Esophagus muscularis mucosa (tissue), 4 donors: ENCODE measurements around the gene PCDHGA4. TPM values are rescaled to one million over a fixed set of nuclear protein-coding genes. Genes with fewer than 3 reads are reported as not detected.
A peak's percentile ranks its signal among the peaks of the same experiment; 100 is the strongest.
"Not testable (repeated sequence)": the region's sequence is repeated elsewhere in the genome, so short reads cannot be mapped to it uniquely, and the experiment has no call there.

Experiments used
- DNase-seq: peaks from one replicate; pipeline ENCODE4 v3.0.0-alpha.2; 2017; ENCODE audit errors: extremely low spot score
- H3K27ac ChIP-seq, 4 donors: fragments of 200-600 bp; sonication (generic); replicated peaks in 1 of 4; 1 replicate in 3 of 4; 2 replicates in 1 of 4; pipeline ENCODE4 v1.5.1; 2016 to 2019; ENCODE audit warnings: mild to moderate bottlenecking in 1 of 4
- H3K27me3 ChIP-seq, 4 donors: fragments of 200-600 bp; sonication (generic); one replicate each; pipeline versions ENCODE4 v1.5.1 to v1.6.0; 2016 to 2019
- H3K36me3 ChIP-seq, 4 donors: fragments of 200-600 bp; sonication (generic); one replicate each; pipeline ENCODE4 v1.5.1; 2016 to 2019
- H3K4me1 ChIP-seq, 4 donors: fragments of 200-600 bp; sonication (generic); one replicate each; pipeline ENCODE4 v1.5.1; 2016 to 2019
- H3K4me3 ChIP-seq, 4 donors: fragments of 200-600 bp; sonication (generic); 1 replicate in 2 of 4; 2 replicates in 2 of 4; pipeline ENCODE4 v1.5.1; 2016 to 2019; ENCODE audit warnings: mild to moderate bottlenecking in 4 of 4, moderate library complexity in 1 of 4
- H3K9me3 ChIP-seq, 4 donors: fragments of 200-600 bp; sonication (generic); 1 replicate in 3 of 4; 2 replicates in 1 of 4; pipeline ENCODE4 v1.5.1; 2016 to 2019
- CTCF ChIP-seq, 3 experiments: fragments of 200-600 bp in 2 of 3; fragments of 450-650 bp in 1 of 3; sonication (generic) in 2 of 3; IDR thresholded peaks; one replicate each; pipeline ENCODE4 v1.5.1; 2017 to 2019; ENCODE audit warnings: antibody characterized with exemption in 3 of 3, mild to moderate bottlenecking in 2 of 3, moderate library complexity in 1 of 3
- EP300 ChIP-seq: sonication (generic); formaldehyde crosslinking; IDR thresholded peaks from one replicate; pipeline ENCODE4 v1.6.1; 2017; ENCODE audit warnings: antibody characterized with exemption
- POLR2A ChIP-seq: fragments of 450-650 bp; IDR thresholded peaks from one replicate; pipeline ENCODE4 v1.6.1; 2017; ENCODE audit warnings: antibody characterized with exemption, moderate library complexity, mild to moderate bottlenecking, low read depth
- POLR2AphosphoS5 ChIP-seq, 2 donors: sonication (generic); formaldehyde crosslinking; IDR thresholded peaks; one replicate each; pipeline ENCODE4 v1.6.1; 2017; ENCODE audit warnings: antibody characterized with exemption in 2 of 2
- WGBS: methylation state at CpG from one replicate; pipeline ENCODE4 v1.1.5; 2018; 5-methylcytosine and 5-hydroxymethylcytosine counted together
- intact Hi-C: fragments of 100-400 bp; cut with DNase I; formaldehyde crosslinking; loops from one replicate; pipeline ENCODE4 v1.15.1; 2023
- total RNA-seq, 4 donors: library from RNA; depleted of rRNA; stranded (reverse); fragments of >200 nt; gene quantifications; one replicate each; pipeline versions ENCODE4 v1.1.0 to v1.2.1, GENCODE V29; 2016

The PCDHGA4 gene
- total RNA-seq, 4 donors from 2014 or later: 3.6 to 7.9 (median 4.6) TPM

- no peak overlapping the region for H3K27ac ChIP-seq
- H3K9me3 ChIP-seq: peaks cover 0 to 100% (median 84%) of the 10 kb centered on the region in 4 donors
- intact Hi-C loops: no loop called here
- no peak for TF ChIP-seq POLR2AphosphoS5 (IDR thresholded peaks at IDR 0.05)
- no peak for TF ChIP-seq CTCF (IDR thresholded peaks at IDR 0.05)
- no peak for TF ChIP-seq POLR2A
- TF ChIP-seq EP300: no peak
- 47% methylated on average over 1 of the region's 1 CpG for WGBS
- peaks cover 0 to 67% (median 0%) of the 10 kb centered on the region in 4 donors for H3K27me3 ChIP-seq
- H3K4me3 ChIP-seq: no peak overlapping the region
- H3K36me3 ChIP-seq: no peaks in the 10 kb centered on the region
- no peaks in the 10 kb centered on the region for H3K4me1 ChIP-seq
- no peak for DNase-seq
Observed at GRCh38 chr5:141342773-141343172, 12.0 kb upstream of the PCDHGA4 start.

- DNase-seq: no peak
- Histone ChIP-seq H3K4me3 (peak within 1 kb of the TSS; percentile 26 to 30 (median 29)), H3K4me1 (no peaks in the 10 kb centered on the region), H3K27me3 (peaks cover 0 to 60% (median 0%) of the 10 kb centered on the region in 4 donors), H3K27ac (no peak within 1 kb of the TSS), H3K9me3 (peaks cover 0 to 100% (median 81%) of the 10 kb centered on the region in 4 donors), H3K36me3 (no peaks in the 10 kb centered on the region)
- WGBS: 28% methylated on average over 9 of the region's 9 CpGs
- TF ChIP-seq CTCF (IDR thresholded peaks at IDR 0.05): peak in 1 of 3 experiments; percentile 15
- no peak for TF ChIP-seq EP300
- TF ChIP-seq POLR2A: no peak
- no peak for TF ChIP-seq POLR2AphosphoS5 (IDR thresholded peaks at IDR 0.05)
- intact Hi-C loops: no loop called here
Observed at GRCh38 chr5:141343242-141343952, 11.4 kb upstream of the PCDHGA4 start, which contains the start of gene PCDHGA3. Gene PCDHGA3, plus strand, starts transcription at chr5:141343829. Its CDS starts 205 bp downstream, at chr5:141344034.

- intact Hi-C loops: no loop called here
- no peaks in the 10 kb centered on the region for H3K4me1 ChIP-seq
- 23% methylated on average over 31 of the region's 31 CpGs for WGBS
- H3K9me3 ChIP-seq: peaks cover 0 to 98% (median 81%) of the 10 kb centered on the region in 4 donors
- H3K36me3 ChIP-seq: no peaks in the 10 kb centered on the region
- TF ChIP-seq CTCF (IDR thresholded peaks at IDR 0.05) (no peak), POLR2A (no peak), EP300 (no peak), POLR2AphosphoS5 (IDR thresholded peaks at IDR 0.05) (no peak)
- H3K4me3 ChIP-seq: peak overlapping the region; percentile 26 to 30 (median 29)
- H3K27ac ChIP-seq: no peak overlapping the region
- DNase-seq: no peak
- peaks cover 0 to 54% (median 0%) of the 10 kb centered on the region in 4 donors for H3K27me3 ChIP-seq
Observed at GRCh38 chr5:141343953-141344463, 10.8 kb upstream of the PCDHGA4 start.

- Histone ChIP-seq H3K4me3 (no peak overlapping the region), H3K36me3 (no peaks in the 10 kb centered on the region), H3K27me3 (peaks cover 0 to 50% (median 0%) of the 10 kb centered on the region in 4 donors), H3K27ac (no peak overlapping the region), H3K9me3 (peaks cover 0 to 98% (median 78%) of the 10 kb centered on the region in 4 donors), H3K4me1 (no peaks in the 10 kb centered on the region)
- intact Hi-C loops: no loop called here
- DNase-seq: no peak
- TF ChIP-seq POLR2AphosphoS5 (IDR thresholded peaks at IDR 0.05) (no peak), EP300 (no peak), CTCF (IDR thresholded peaks at IDR 0.05) (no peak), POLR2A (no peak)
- WGBS: 39% methylated on average over 13 of the region's 20 CpGs
Observed at GRCh38 chr5:141345327-141345726, 9.5 kb upstream of the PCDHGA4 start.

- H3K27ac ChIP-seq, intact Hi-C loops, H3K36me3 ChIP-seq, DNase-seq, H3K4me1 ChIP-seq, H3K4me3 ChIP-seq: not testable (repeated sequence)
- Histone ChIP-seq H3K27me3 (peaks cover 0 to 48% (median 0%) of the 10 kb centered on the region in 4 donors), H3K9me3 (peaks cover 0 to 98% (median 80%) of the 10 kb centered on the region in 4 donors)
- 46% methylated on average over 8 of the region's 35 CpGs for WGBS
Observed at GRCh38 chr5:141346017-141346416, 8.8 kb upstream of the PCDHGA4 start.
